ENCODE results near the gene UNC45A. TPM values are rescaled to one million over a fixed set of nuclear protein-coding genes. Genes with fewer than 3 reads are reported as not detected.

Gene UNC45A
- total and polyA plus RNA-seq, 7 donors, result 28.8 to 63.5 (median 50.4) TPM

GRCh38 chr15:90968434-90968833 lies 33.3 kb downstream of the UNC45A start:
- Histone ChIP-seq H3K27ac (no peak overlapping the region), H3K27me3 (no peaks in the 10 kb centered on the region), H3K36me3 (peaks cover 0 to 35% (median 7%) of the 10 kb centered on the region in 4 donors), H3K4me3 (no peak overlapping the region), H3K9me3 (no peaks in the 10 kb centered on the region), H3K4me1 (no peaks in the 10 kb centered on the region)
- 100% methylated on average over 1 of the region's 1 CpG for WGBS, 2 donors
- no peak for DNase-seq
- intact Hi-C loops (cut with DNase I), result no loop called here
- TF ChIP-seq EP300 (IDR thresholded peaks at IDR 0.05) (no peak), POLR2AphosphoS5 (IDR thresholded peaks at IDR 0.05) (no peak), CTCF (IDR thresholded peaks at IDR 0.05) (no peak), POLR2A (IDR thresholded peaks at IDR 0.05) (no peak)

GRCh38 chr15:90970274-90970673 lies 35.2 kb downstream of the UNC45A start:
- TF ChIP-seq POLR2A (IDR thresholded peaks at IDR 0.05), result no peak
- TF ChIP-seq CTCF (IDR thresholded peaks at IDR 0.05), result no peak
- TF ChIP-seq EP300 (IDR thresholded peaks at IDR 0.05), result no peak
- TF ChIP-seq POLR2AphosphoS5 (IDR thresholded peaks at IDR 0.05), result no peak
- Histone ChIP-seq H3K27ac (no peak overlapping the region), H3K9me3 (no peaks in the 10 kb centered on the region), H3K36me3 (peaks cover 0 to 31% (median 4%) of the 10 kb centered on the region in 4 donors), H3K4me3 (no peak overlapping the region), H3K4me1 (no peaks in the 10 kb centered on the region), H3K27me3 (no peaks in the 10 kb centered on the region)
- no peak for DNase-seq
- 95 to 96% methylated on average over 7 of the region's 7 CpGs for WGBS, 2 donors
- intact Hi-C loops (cut with DNase I), result no loop called here

- Histone ChIP-seq H3K4me1 (no peaks in the 10 kb centered on the region), H3K27ac (no peak overlapping the region), H3K9me3 (no peaks in the 10 kb centered on the region), H3K27me3 (no peaks in the 10 kb centered on the region), H3K36me3 (peaks cover 0 to 12% (median 0%) of the 10 kb centered on the region in 4 donors), H3K4me3 (no peak overlapping the region)
- WGBS, 2 donors, result 96 to 97% methylated on average over 5 of the region's 5 CpGs
- intact Hi-C loops (cut with DNase I), result no loop called here
- no peak for DNase-seq
- TF ChIP-seq POLR2A (IDR thresholded peaks at IDR 0.05) (no peak), POLR2AphosphoS5 (IDR thresholded peaks at IDR 0.05) (no peak), CTCF (IDR thresholded peaks at IDR 0.05) (no peak), EP300 (IDR thresholded peaks at IDR 0.05) (no peak)
These were observed 37.0 kb downstream of the UNC45A start for GRCh38 chr15:90972133-90972532.

- Histone ChIP-seq H3K9me3 (no peaks in the 10 kb centered on the region), H3K36me3 (peaks cover 0 to 5% (median 0%) of the 10 kb centered on the region in 4 donors), H3K4me1 (no peaks in the 10 kb centered on the region), H3K4me3 (no peak overlapping the region), H3K27ac (no peak overlapping the region), H3K27me3 (no peaks in the 10 kb centered on the region)
- TF ChIP-seq POLR2AphosphoS5 (IDR thresholded peaks at IDR 0.05), result no peak
- WGBS, 2 donors, result 97% methylated on average over 21 of the region's 21 CpGs
- intact Hi-C loops (cut with DNase I), result no loop called here
- no peak for DNase-seq
These were observed 39.1 kb downstream of the UNC45A start for GRCh38 chr15:90974216-90974615.

- Histone ChIP-seq H3K27me3 (no peaks in the 10 kb centered on the region), H3K36me3 (no peaks in the 10 kb centered on the region), H3K9me3 (no peaks in the 10 kb centered on the region), H3K4me3 (no peak overlapping the region), H3K27ac (no peak overlapping the region), H3K4me1 (no peaks in the 10 kb centered on the region)
- DNase-seq, result no peak
- TF ChIP-seq CTCF (IDR thresholded peaks at IDR 0.05) (no peak), EP300 (IDR thresholded peaks at IDR 0.05) (no peak), POLR2AphosphoS5 (IDR thresholded peaks at IDR 0.05) (no peak), POLR2A (IDR thresholded peaks at IDR 0.05) (no peak)
- intact Hi-C loops (cut with DNase I), result no loop called here
- 68 to 83% methylated on average over 1 of the region's 1 CpG for WGBS, 2 donors
These were observed 44.5 kb downstream of the UNC45A start for GRCh38 chr15:90979582-90979981.
